GM11168 (cell line): ENCODE measurements around the gene PLBD2.

Experiments used
- in situ Hi-C: fragments of 300-500 bp; cut with MboI; formaldehyde crosslinking; loops from one replicate; pipeline ENCODE4 v1.12.0; 2022; ENCODE audit warnings: low sequenced_read_pairs; ENCODE audit not compliant: unreplicated experiment

PLBD2 gene

DNA sequence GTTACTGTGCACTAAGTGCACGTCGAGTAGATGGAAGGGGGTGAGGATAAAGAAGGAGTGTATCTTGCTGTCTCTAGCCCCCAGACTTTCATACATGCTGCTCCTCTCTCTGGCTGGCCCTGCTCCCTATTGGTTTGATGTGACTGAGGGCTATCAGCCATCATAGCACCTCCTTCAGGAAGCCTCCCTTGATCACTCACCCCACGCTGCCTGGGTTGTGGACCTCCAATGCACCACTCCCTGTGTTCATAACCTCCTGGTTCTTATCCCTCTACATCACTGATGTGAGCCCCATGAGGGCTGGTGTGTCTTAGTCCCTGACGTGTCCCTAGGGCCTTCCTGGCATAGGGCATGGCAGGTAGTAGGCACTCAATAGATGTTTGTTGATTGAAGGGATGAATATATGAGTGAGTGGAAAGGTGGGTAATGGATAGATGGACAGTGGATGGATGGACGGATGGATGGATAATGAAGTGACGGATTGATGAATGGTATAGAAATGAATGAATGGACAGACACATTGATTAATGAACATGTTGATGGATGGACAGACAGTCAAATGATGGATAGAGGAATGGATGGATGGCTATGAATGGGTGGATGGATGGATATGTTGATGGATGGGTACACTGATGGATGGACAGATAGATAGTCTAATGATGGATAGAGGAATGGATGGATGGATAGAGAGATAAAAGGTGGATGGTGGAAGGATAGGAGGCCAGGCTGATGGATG lies 78.8 kb downstream of the PLBD2 start:
- in situ Hi-C loops: loop anchor here (25.0 kb wide), 1 partner anchor 475 kb away; no protein-coding TSS in a partner anchor

- in situ Hi-C loops: loop anchor here (25.0 kb wide), 1 partner anchor 475 kb away; no protein-coding TSS in a partner anchor
Measured at GRCh38 chr12:113437729-113438100, 79.3 kb downstream of the PLBD2 start.

GRCh38 chr12:113438523-113439300 lies 80.3 kb downstream of the PLBD2 start:
- in situ Hi-C loops: loop anchor here (25.0 kb wide), 1 partner anchor 474 kb away; no protein-coding TSS in a partner anchor

DNA sequence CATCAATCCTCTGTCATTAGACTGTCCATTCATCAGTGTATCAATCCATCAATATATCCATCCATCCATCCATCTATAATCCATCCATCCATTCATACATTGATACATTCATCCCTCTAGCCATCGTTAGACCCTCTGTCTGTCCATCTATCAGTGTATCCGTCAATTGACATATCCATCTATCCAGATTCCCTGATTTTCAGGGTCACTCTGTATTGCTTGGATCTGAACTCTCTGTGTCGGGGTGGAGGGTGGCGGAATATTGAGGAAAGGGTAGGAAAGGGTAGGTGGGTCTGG lies 80.9 kb downstream of the PLBD2 start:
- in situ Hi-C loops: loop anchor here (25.0 kb wide), 1 partner anchor 473 kb away; no protein-coding TSS in a partner anchor

- in situ Hi-C loops: loop anchor here (25.0 kb wide), 1 partner anchor 473 kb away; no protein-coding TSS in a partner anchor
Measured at GRCh38 chr12:113439606-113440030, 81.2 kb downstream of the PLBD2 start.

DNA sequence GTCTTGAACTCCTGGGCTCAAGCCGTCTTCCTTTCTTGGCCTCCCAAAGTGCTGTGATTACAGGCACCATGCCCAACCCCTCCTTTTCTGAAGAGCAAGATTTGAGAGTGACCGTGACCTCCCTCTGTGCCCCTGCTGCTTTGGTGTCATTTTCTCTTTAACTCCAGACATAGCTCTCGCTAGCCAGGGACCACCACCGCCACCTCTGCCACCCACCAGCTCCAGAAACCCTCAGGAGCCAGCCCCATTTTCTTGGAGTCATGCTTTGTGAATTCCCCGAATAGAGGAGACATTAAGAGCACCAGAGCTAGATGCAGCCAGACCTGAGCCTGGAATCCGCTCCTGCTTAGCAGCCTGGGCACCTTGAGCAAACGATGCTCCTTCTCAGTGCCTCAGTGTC lies 81.9 kb downstream of the PLBD2 start:
- in situ Hi-C loops: loop anchor here (25.0 kb wide), 1 partner anchor 472 kb away; no protein-coding TSS in a partner anchor
